ENCODE results near the gene TEC.

DNA sequence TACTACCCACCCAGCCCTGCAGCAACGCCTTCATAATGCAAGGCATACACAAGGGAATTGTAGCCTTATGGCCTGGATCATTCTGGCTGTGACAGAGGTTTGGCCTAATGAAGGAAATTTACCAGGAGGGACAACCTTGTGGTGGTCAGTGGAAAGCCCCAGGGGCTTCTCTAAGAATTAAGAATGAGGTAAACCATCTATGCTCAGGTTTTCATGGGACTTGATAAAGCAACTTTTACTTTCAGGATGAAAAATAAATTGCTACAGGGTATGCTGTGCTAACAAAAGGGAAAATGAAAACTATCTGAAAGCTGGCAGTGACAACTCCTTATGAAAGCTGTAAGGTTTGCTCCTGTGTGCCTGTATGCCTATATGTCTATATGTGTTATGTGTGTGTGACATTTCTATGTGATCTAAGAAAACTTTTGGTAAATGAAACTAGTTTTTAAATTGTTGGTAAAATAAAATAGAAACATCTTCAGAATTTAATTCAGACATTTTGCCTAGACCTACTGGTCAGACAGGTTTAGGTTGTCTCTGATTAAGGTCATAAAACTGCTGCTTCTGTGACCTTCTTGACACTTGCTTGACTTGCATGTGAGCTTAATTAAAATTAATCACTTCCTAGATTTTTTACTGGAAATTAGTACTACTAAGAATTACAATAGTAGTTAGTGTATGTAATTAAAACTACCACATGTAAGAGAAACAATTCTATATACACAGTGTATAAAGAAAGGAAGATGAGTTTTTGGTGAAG, 115.7 kb downstream of the TEC start:
- TF ChIP-seq EZH2 (IDR thresholded peaks at IDR 0.05), result no peak
- no peak for TF ChIP-seq POLR2AphosphoS5 (IDR thresholded peaks at IDR 0.05; ENCODE audit: borderline replicate concordance, low read depth, low read length)
